Omental fat pad (tissue), 4 donors: ENCODE results near the gene RBM33. TPM values are rescaled to one million over a fixed set of nuclear protein-coding genes. Genes with fewer than 3 reads are reported as not detected.

Experiments used
- ATAC-seq: fragments of 150-250 bp; one replicate; pipeline ENCODE4 v1.9.1; 2016; ENCODE audit warnings: mild to moderate bottlenecking, moderate library complexity; ENCODE audit not compliant: low FRiP score
- DNase-seq: peaks from one replicate; pipeline ENCODE4 v3.0.0-alpha.2; 2019; ENCODE audit warnings: low spot score
- CTCF ChIP-seq, 3 donors: fragments of 450-650 bp; IDR thresholded peaks; one replicate each; pipeline ENCODE4 v1.5.1; 2016 to 2017; ENCODE audit warnings: antibody characterized with exemption in 3 of 3, mild to moderate bottlenecking in 3 of 3, moderate library complexity in 2 of 3
- total RNA-seq, 4 donors: library from RNA; depleted of rRNA; stranded (reverse); fragments of >200 nt; gene quantifications; one replicate each; pipeline ENCODE4 v1.1.0, GENCODE V29; 2016

RBM33 gene
- total RNA-seq, 4 donors from 2014 or later, result 19.5 to 53.4 (median 32.0) TPM

GRCh38 chr7:155759740-155760430 is 115.4 kb downstream of the RBM33 start:
- no peak for ATAC-seq
- no peak for DNase-seq
- TF ChIP-seq CTCF (IDR thresholded peaks at IDR 0.05), result no peak

DNA sequence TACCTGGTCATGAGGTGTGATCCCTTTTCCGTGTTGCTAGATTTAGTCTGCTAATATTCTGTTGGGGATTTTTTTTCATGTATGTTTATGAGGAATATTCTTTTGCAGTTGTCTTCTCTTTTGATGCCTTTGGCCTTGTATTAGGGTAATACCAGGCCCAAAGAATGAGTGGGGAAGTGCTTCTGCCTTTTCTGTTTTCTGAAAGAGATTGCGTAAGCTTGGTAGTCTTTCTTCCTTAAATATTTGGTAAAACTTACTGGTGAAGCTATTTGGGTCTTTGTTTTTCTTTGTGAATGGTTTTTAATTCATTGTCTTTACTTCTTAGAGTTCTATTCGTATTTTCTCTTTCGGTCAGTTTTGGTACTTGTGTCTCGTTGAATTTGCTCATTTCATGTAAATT is 116.7 kb downstream of the RBM33 start:
- DNase-seq (no peak), ATAC-seq (no peak)
- TF ChIP-seq CTCF (IDR thresholded peaks at IDR 0.05), result no peak

GRCh38 chr7:155762036-155762435 is 117.6 kb downstream of the RBM33 start:
- TF ChIP-seq CTCF (IDR thresholded peaks at IDR 0.05), result no peak
- no peak for DNase-seq
- no peak for ATAC-seq

- DNase-seq, result no peak
These were observed 118.2 kb downstream of the RBM33 start for GRCh38 chr7:155762655-155763054.

GRCh38 chr7:155763122-155763521 is 118.7 kb downstream of the RBM33 start:
- no peak for TF ChIP-seq CTCF (IDR thresholded peaks at IDR 0.05)
- ATAC-seq, result no peak

More at GRCh38 chr7:155762655-155763054, 118.2 kb downstream of the RBM33 start:
- TF ChIP-seq CTCF (IDR thresholded peaks at IDR 0.05), result no peak
- ATAC-seq, result peak; percentile 65

DNA sequence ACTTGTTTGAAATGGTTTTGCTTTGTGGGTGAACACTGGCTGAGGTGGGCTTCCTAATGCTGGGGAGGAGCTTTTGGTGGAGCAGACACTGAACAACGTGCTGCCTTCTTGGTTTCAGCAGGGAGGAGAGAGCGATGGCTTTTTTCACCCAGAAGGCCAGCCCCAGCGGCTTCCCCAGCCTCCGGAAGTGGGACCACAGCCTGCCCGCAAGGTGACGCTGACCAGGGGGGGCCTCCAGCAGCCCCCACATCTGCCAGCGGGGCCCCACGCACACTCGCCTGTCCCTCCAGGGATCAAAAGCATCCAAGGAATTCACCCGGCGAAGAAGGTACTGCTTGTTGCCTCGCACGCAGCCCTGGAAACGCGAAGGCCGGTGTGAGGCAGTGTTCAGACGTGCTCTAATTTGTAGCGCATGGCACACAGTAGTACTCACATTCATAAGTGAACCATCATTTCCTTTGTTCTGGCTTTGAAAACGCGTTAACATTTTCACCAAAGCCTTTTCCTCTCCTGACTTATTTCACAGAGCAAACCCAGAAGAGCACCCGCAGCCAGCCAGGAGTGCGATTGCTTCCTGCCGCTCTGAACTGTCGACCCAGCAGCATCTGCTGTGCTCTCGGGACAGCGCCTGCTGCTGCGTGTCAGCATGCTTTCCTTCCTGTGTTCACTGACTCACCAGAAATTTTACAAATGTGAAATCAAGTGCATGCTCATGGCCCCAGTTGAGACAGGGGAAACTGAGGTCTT is 119.4 kb downstream of the RBM33 start:
- TF ChIP-seq CTCF (IDR thresholded peaks at IDR 0.05), result no peak
- ATAC-seq, result no peak
- DNase-seq, result no peak

More at GRCh38 chr7:155763122-155763521, 118.7 kb downstream of the RBM33 start:
- DNase-seq, result no peak

- no peak for TF ChIP-seq CTCF (IDR thresholded peaks at IDR 0.05)
- DNase-seq (no peak), ATAC-seq (no peak)
These were observed 120.0 kb downstream of the RBM33 start for GRCh38 chr7:155764438-155764793.
